ENCODE measurements around the gene MMP14.

GRCh38 chr14:22821193-22822015, 15.0 kb upstream of the MMP14 start:
- TF ChIP-seq CTCF (IDR thresholded peaks at IDR 0.05; ENCODE audit: control extremely low read depth in 1 of 3, insufficient read depth in 1 of 3, low read depth in 1 of 3, low read length in 3 of 3) (no peak), EP300 (IDR thresholded peaks at IDR 0.05; ENCODE audit: borderline replicate concordance in 1 of 2, low read depth in 2 of 2, low read length in 2 of 2) (no peak), HDAC6 (IDR thresholded peaks at IDR 0.05; ENCODE audit: low read depth, low read length) (no peak), JUN (IDR thresholded peaks at IDR 0.05; ENCODE audit: low read depth, low read length) (no peak), FOSL1 (IDR thresholded peaks at IDR 0.05; ENCODE audit: insufficient read depth, low read depth, low read length) (no peak), SIN3A (conservative IDR thresholded peaks at IDR 0.05 in 1 of 2, IDR thresholded peaks at IDR 0.05 in 1 of 2; ENCODE audit: low read depth in 1 of 2, low read length in 2 of 2) (no peak), POLR2A (IDR thresholded peaks at IDR 0.05; ENCODE audit: control extremely low read depth in 1 of 2, low read depth in 2 of 2, low read length in 2 of 2) (peak in 1 of 2 experiments; percentile 77; a peak in 1 of 3 replicates), MAX (IDR thresholded peaks at IDR 0.05) (peak; percentile 59; the same call in 1 of the 2 replicates), CHD7 (IDR thresholded peaks at IDR 0.05; ENCODE audit: insufficient replicate concordance, low read length) (no peak), RFX5 (IDR thresholded peaks at IDR 0.05; ENCODE audit: borderline replicate concordance, low read depth, low read length) (no peak), TAF1 (IDR thresholded peaks at IDR 0.05; ENCODE audit: low read depth, low read length) (no peak), PHF8 (conservative IDR thresholded peaks at IDR 0.05; ENCODE audit: low read depth, low read length) (no peak), BRCA1 (IDR thresholded peaks at IDR 0.05; ENCODE audit: low read depth, low read length) (no peak), BACH1 (IDR thresholded peaks at IDR 0.05; ENCODE audit: low read length) (no peak)

Data from H1 (cell line).